ENCODE data around the gene MCF2L.

MCF2L gene

DNA sequence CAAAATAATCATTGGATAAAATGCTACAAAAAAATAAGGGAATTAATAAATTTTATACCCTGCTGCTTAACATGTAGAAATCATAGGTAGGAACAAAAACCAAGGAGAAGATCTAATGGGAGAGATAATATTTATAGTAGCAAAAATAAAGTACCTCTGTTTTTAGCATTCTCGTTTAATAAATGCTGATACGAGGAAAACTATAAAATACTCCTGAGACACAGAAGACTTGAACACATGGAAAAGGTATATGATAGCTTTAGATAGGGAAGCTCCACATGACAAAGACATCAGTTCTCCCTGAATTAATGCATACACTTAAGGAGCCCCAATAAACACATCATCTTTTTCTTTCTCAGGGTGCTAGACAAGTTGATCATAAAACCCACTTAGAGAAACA, 44.6 kb upstream of the MCF2L start:
- no peak for TF ChIP-seq ZNF565 (CRISPR knock-in tag; conservative IDR thresholded peaks at IDR 0.05; ENCODE audit: low read depth)
- TF ChIP-seq RARB (CRISPR knock-in tag; IDR thresholded peaks at IDR 0.05), result no peak
- TF ChIP-seq ISL1 (CRISPR knock-in tag; IDR thresholded peaks at IDR 0.05), result no peak
- no peak for TF ChIP-seq ZNF70 (CRISPR knock-in tag; IDR thresholded peaks at IDR 0.05)
- TF ChIP-seq ZFP3 (CRISPR knock-in tag; IDR thresholded peaks at IDR 0.05), result no peak
- TF ChIP-seq, protein P1, sequence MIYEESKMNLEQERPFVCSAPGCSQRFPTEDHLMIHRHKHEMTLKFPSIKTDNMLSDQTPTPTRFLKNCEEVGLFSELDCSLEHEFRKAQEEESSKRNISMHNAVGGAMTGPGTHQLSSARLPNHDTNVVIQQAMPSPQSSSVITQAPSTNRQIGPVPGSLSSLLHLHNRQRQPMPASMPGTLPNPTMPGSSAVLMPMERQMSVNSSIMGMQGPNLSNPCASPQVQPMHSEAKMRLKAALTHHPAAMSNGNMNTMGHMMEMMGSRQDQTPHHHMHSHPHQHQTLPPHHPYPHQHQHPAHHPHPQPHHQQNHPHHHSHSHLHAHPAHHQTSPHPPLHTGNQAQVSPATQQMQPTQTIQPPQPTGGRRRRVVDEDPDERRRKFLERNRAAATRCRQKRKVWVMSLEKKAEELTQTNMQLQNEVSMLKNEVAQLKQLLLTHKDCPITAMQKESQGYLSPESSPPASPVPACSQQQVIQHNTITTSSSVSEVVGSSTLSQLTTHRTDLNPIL (CRISPR knock-in tag; IDR thresholded peaks at IDR 0.05; ENCODE audit: low read depth), result no peak
- no peak for ATAC-seq

DNA sequence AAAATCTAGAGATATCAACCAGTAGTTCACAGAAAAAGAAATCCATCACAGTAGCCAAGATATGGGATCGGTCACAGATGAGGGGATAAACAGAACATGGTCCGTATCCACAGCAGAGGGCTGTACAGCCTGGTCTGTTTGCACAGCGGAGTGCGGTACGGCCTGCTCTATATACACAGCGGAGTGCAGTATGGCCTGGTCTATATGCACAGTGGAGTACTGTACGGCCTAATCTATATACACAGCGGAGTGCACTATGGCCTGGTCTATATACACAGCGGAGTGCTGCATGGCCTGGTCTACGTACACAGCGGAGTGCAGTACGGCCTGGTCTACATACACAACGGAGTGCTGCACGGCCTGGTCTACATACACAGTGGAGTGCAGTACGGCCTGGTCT, 43.0 kb upstream of the MCF2L start:
- no peak for TF ChIP-seq ISL1 (CRISPR knock-in tag; IDR thresholded peaks at IDR 0.05)
- no peak for TF ChIP-seq PATZ1 (CRISPR knock-in tag; IDR thresholded peaks at IDR 0.05; ENCODE audit: borderline replicate concordance)
- TF ChIP-seq, protein P2, sequence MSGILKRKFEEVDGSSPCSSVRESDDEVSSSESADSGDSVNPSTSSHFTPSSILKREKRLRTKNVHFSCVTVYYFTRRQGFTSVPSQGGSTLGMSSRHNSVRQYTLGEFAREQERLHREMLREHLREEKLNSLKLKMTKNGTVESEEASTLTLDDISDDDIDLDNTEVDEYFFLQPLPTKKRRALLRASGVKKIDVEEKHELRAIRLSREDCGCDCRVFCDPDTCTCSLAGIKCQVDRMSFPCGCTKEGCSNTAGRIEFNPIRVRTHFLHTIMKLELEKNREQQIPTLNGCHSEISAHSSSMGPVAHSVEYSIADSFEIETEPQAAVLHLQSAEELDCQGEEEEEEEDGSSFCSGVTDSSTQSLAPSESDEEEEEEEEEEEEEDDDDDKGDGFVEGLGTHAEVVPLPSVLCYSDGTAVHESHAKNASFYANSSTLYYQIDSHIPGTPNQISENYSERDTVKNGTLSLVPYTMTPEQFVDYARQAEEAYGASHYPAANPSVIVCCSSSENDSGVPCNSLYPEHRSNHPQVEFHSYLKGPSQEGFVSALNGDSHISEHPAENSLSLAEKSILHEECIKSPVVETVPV (CRISPR knock-in tag; IDR thresholded peaks at IDR 0.05), result no peak
- TF ChIP-seq ESRRG (CRISPR knock-in tag; IDR thresholded peaks at IDR 0.05), result no peak
- TF ChIP-seq ZFP3 (CRISPR knock-in tag; IDR thresholded peaks at IDR 0.05), result no peak
- TF ChIP-seq RARB (CRISPR knock-in tag; IDR thresholded peaks at IDR 0.05), result no peak
- TF ChIP-seq GLIS3 (CRISPR knock-in tag; IDR thresholded peaks at IDR 0.05), result no peak
- no peak for TF ChIP-seq ZC3H10 (CRISPR knock-in tag; IDR thresholded peaks at IDR 0.05)
- ATAC-seq, result no peak

DNA sequence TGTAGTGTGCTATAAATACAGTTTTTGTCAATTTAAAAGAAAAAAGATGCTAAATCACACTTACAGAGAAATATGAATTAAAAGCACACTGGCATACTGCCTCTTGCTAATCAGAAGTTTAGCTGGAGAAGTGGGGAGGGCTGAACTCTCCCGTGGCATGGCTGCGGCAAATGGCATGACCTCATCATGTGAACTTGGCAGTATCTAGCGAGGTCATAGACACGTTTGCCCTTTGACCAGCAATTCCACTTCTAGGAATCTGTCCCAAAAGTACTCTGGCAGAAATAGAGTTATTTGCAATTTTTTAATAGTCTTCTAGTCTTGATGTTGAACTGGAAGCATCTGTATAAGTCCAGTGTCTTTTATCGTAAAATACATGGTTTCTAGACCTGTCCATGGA, 42.0 kb upstream of the MCF2L start:
- ATAC-seq, result no peak
- no peak for TF ChIP-seq SNAI2 (CRISPR knock-in tag; IDR thresholded peaks at IDR 0.05)
- TF ChIP-seq ISL1 (CRISPR knock-in tag; IDR thresholded peaks at IDR 0.05), result no peak
- TF ChIP-seq, protein P3, sequence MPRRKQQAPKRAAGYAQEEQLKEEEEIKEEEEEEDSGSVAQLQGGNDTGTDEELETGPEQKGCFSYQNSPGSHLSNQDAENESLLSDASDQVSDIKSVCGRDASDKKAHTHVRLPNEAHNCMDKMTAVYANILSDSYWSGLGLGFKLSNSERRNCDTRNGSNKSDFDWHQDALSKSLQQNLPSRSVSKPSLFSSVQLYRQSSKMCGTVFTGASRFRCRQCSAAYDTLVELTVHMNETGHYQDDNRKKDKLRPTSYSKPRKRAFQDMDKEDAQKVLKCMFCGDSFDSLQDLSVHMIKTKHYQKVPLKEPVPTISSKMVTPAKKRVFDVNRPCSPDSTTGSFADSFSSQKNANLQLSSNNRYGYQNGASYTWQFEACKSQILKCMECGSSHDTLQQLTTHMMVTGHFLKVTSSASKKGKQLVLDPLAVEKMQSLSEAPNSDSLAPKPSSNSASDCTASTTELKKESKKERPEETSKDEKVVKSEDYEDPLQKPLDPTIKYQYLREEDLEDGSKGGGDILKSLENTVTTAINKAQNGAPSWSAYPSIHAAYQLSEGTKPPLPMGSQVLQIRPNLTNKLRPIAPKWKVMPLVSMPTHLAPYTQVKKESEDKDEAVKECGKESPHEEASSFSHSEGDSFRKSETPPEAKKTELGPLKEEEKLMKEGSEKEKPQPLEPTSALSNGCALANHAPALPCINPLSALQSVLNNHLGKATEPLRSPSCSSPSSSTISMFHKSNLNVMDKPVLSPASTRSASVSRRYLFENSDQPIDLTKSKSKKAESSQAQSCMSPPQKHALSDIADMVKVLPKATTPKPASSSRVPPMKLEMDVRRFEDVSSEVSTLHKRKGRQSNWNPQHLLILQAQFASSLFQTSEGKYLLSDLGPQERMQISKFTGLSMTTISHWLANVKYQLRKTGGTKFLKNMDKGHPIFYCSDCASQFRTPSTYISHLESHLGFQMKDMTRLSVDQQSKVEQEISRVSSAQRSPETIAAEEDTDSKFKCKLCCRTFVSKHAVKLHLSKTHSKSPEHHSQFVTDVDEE (CRISPR knock-in tag; IDR thresholded peaks at IDR 0.05), result no peak
- TF ChIP-seq ARNTL (CRISPR knock-in tag; IDR thresholded peaks at IDR 0.05; ENCODE audit: borderline replicate concordance, low read depth), result no peak
- TF ChIP-seq ZNF8 (CRISPR knock-in tag; IDR thresholded peaks at IDR 0.05), result no peak
- TF ChIP-seq TOX (CRISPR knock-in tag; IDR thresholded peaks at IDR 0.05; ENCODE audit: borderline replicate concordance), result no peak
- TF ChIP-seq TCF4 (CRISPR knock-in tag; IDR thresholded peaks at IDR 0.05; ENCODE audit: borderline replicate concordance), result no peak
- no peak for TF ChIP-seq ZC3H10 (CRISPR knock-in tag; IDR thresholded peaks at IDR 0.05)
- TF ChIP-seq ZNF565 (CRISPR knock-in tag; conservative IDR thresholded peaks at IDR 0.05; ENCODE audit: low read depth), result no peak
- no peak for TF ChIP-seq CSDC2 (CRISPR knock-in tag; IDR thresholded peaks at IDR 0.05)
- TF ChIP-seq BACH2 (CRISPR knock-in tag; IDR thresholded peaks at IDR 0.05; ENCODE audit: borderline replicate concordance), result no peak
- no peak for TF ChIP-seq GLIS3 (CRISPR knock-in tag; IDR thresholded peaks at IDR 0.05)
- TF ChIP-seq ESRRG (CRISPR knock-in tag; IDR thresholded peaks at IDR 0.05), result no peak
- no peak for TF ChIP-seq ZFP30 (CRISPR knock-in tag; IDR thresholded peaks at IDR 0.05)
- no peak for TF ChIP-seq PATZ1 (CRISPR knock-in tag; IDR thresholded peaks at IDR 0.05; ENCODE audit: borderline replicate concordance)
- TF ChIP-seq, protein P1 (CRISPR knock-in tag; IDR thresholded peaks at IDR 0.05; ENCODE audit: low read depth), result no peak
